ENCODE results near the gene FLNB. TPM values are rescaled to one million over a fixed set of nuclear protein-coding genes. Genes with fewer than 3 reads are reported as not detected.
A peak's percentile ranks its signal among the peaks of the same experiment; 100 is the strongest.

Gene FLNB
- total and polyA plus RNA-seq, 2 of the 13 experiments (the other 11 are each of a cell fraction or from before 2014, with no cell fraction given) = 106 to 130 TPM

GRCh38 chr3:58200846-58201355 is 192.7 kb downstream of the FLNB start:
- no peak overlapping the region for H2AFZ ChIP-seq (ENCODE audit: low read length)
- WGBS (ENCODE audit: low lambda C conversion rate) = 70% methylated on average over 11 of the region's 11 CpGs
- in situ Hi-C loops (cut with HindIII; ENCODE audit: extremely low pct_ligation_motif_present, low pct_unique_long_range_greater_than_20kb) = no loop called here
- H3K27me3 ChIP-seq (ENCODE audit: control insufficient read depth in 1 of 2, insufficient read depth in 2 of 2, low read length in 2 of 2) = no peaks in the 10 kb centered on the region
- ATAC-seq (peak; percentile 53), DNase-seq (ENCODE audit: low spot score) (no peak), FAIRE-seq (no peak)
- peaks cover 96% of the 10 kb centered on the region for H3K4me1 ChIP-seq (ENCODE audit: insufficient read depth, low read length)
- ChIA-PET POLR2A (interaction anchor here (0.8 to 1.5 kb wide), 7 partner anchors 8 to 105 kb away, joined by 3 to 8 read pairs (median 4); partner anchors contain the start of genes HTD2 and RPP14), CTCF (ENCODE audit: low intra/inter-chr PET ratio, low total read pairs) (no interaction called here)
- H3K9me3 ChIP-seq (ENCODE audit: low read length) = no peaks in the 10 kb centered on the region
- TSS peak; percentile 91 for BruUV-seq (replicated peaks)
- no peaks in the 10 kb centered on the region for H3K79me2 ChIP-seq (ENCODE audit: insufficient read depth, low read length)
- peak overlapping the region; percentile 57 for H3K4me2 ChIP-seq (ENCODE audit: low read depth, low read length)
- H3K36me3 ChIP-seq (replicated peaks in 1 of 2; ENCODE audit: control insufficient read depth in 1 of 2, insufficient read depth in 2 of 2, low read length in 2 of 2) = no peaks in the 10 kb centered on the region
- intact Hi-C loops (cut with micrococcal nuclease; ENCODE audit: unreplicated experiment) = loop anchor here (1.0 kb wide), 1 partner anchor 8 kb away; no protein-coding TSS in a partner anchor
- H4K20me1 ChIP-seq (ENCODE audit: insufficient read depth, low read length) = no peaks in the 10 kb centered on the region
- peak overlapping the region; percentile 50 for H3K9ac ChIP-seq (ENCODE audit: insufficient read depth, low read depth, low read length)
- no peak overlapping the region for H3K4me3 ChIP-seq (replicated peaks in 1 of 3; ENCODE audit: insufficient read depth in 1 of 3, low read depth in 2 of 3, low read length in 3 of 3)
- peak overlapping the region; percentile 89 for H3K27ac ChIP-seq (ENCODE audit: extremely low read length, insufficient read depth, low read length)
- TF ChIP-seq ZNF605 (CRISPR knock-in tag; IDR thresholded peaks at IDR 0.05) = peak; percentile 55; the same call in 1 of the 2 replicates
- TF ChIP-seq NR3C1 (CRISPR knock-in tag; IDR thresholded peaks at IDR 0.05) = no peak
- TF ChIP-seq FOXJ3 (CRISPR knock-in tag; IDR thresholded peaks at IDR 0.05; ENCODE audit: borderline replicate concordance) = no peak
- 0 out of 2 replicates have a peak, but pooled peaks have one; percentile 16 for TF ChIP-seq CHD4 (IDR thresholded peaks at IDR 0.05; ENCODE audit: borderline replicate concordance, low read length)
- peak; percentile 19; the same call in 1 of the 2 replicates for TF ChIP-seq ZBTB37 (CRISPR knock-in tag; IDR thresholded peaks at IDR 0.05)
- peak; percentile 96 for TF ChIP-seq ZSCAN29 (CRISPR knock-in tag; conservative IDR thresholded peaks at IDR 0.05)
- TF ChIP-seq ZNF501 (CRISPR knock-in tag; IDR thresholded peaks at IDR 0.05) = 0 out of 2 replicates have a peak, but pooled peaks have one; percentile 35
- TF ChIP-seq ZBTB33 (CRISPR knock-in tag; IDR thresholded peaks at IDR 0.05) = peak; percentile 31; the same call in 1 of the 2 replicates
- 0 out of 2 replicates have a peak, but pooled peaks have one; percentile 12 for TF ChIP-seq ARNTL (CRISPR knock-in tag; IDR thresholded peaks at IDR 0.05)
- no peak for TF ChIP-seq ZNF292 (CRISPR knock-in tag; IDR thresholded peaks at IDR 0.05; ENCODE audit: borderline replicate concordance, low read depth)
- TF ChIP-seq MTF1 (CRISPR knock-in tag; IDR thresholded peaks at IDR 0.05) = no peak
- 0 out of 2 replicates have a peak, but pooled peaks have one; percentile 47 for TF ChIP-seq ZNF337 (CRISPR knock-in tag; IDR thresholded peaks at IDR 0.05; ENCODE audit: borderline replicate concordance, low read depth)
- no peak for TF ChIP-seq ZNF704 (CRISPR knock-in tag; IDR thresholded peaks at IDR 0.05; ENCODE audit: borderline replicate concordance)
- 0 out of 2 replicates have a peak, but pooled peaks have one; percentile 6 for TF ChIP-seq JUN (CRISPR knock-in tag; IDR thresholded peaks at IDR 0.05)
- TF ChIP-seq ZBTB38 (CRISPR knock-in tag; IDR thresholded peaks at IDR 0.05) = peak; percentile 99
- no peak for TF ChIP-seq ZNF776 (CRISPR knock-in tag; IDR thresholded peaks at IDR 0.05)
- peak; percentile 5; the same call in 1 of the 2 replicates for TF ChIP-seq TBX2 (CRISPR knock-in tag; IDR thresholded peaks at IDR 0.05; ENCODE audit: borderline replicate concordance)
- no peak for TF ChIP-seq ZNF232 (CRISPR knock-in tag; IDR thresholded peaks at IDR 0.05; ENCODE audit: borderline replicate concordance)
- 0 out of 2 replicates have a peak, but pooled peaks have one; percentile 11 for TF ChIP-seq ZNF274 (CRISPR knock-in tag; IDR thresholded peaks at IDR 0.05)
- TF ChIP-seq NPAS2 (CRISPR knock-in tag; IDR thresholded peaks at IDR 0.05; ENCODE audit: borderline replicate concordance) = no peak
- 0 out of 2 replicates have a peak, but pooled peaks have one; percentile 19 for TF ChIP-seq ZNF598 (CRISPR knock-in tag; IDR thresholded peaks at IDR 0.05; ENCODE audit: borderline replicate concordance)
